Head of caudate nucleus (tissue), 42 donors: ENCODE results near the gene ALAS1.
A peak's percentile ranks its signal among the peaks of the same experiment; 100 is the strongest.

Source experiments
- DNase-seq, 42 donors: peaks; one replicate each; pipeline versions ENCODE4 v3.0.0 to v3.0.0-alpha.2; 2020 to 2021; ENCODE audit warnings: mixed read lengths in 7 of 42
- intact Hi-C: fragments of 100-400 bp; cut with DNase I; formaldehyde crosslinking; loops from one replicate; pipeline ENCODE4 v1.15.0; 2022

The ALAS1 gene

DNA sequence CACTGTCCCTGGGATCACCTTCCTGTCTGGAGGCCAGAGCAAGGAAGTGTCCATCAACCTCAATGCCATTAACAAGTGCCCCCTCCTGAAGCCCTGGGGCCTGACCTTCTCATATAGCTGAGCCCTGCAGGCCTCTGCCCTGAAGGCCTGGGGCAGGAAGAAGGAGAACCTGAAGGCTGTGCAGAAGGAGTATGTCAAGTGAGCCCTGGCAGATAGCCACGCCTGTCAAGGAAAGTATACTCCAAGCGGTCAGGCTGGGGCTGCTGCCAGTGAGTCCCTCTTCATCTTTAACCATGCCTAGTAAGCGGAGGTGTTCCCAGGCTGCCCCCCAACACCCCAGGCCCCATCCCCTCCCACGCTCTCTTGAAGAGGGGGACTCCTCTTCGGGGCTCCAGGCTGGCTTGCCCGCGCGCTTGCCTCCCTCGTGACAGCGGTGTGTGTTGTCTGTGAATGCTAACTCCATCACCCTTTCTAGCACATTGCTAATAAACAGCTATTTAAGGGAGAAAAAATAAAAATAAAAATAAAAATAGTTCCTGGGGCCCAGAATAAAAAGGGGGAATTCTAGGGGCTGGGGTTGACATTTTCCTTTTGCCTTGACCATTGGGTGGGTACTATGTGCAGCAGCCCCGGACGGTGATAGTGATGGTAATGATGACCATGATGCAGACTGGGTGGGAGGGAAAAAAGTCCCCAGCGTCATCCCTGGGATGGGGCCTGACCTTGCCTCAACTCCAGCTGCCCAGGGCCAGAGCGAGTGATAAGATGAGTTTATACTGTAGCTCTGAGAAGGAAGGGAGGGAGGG lies 3.3 kb upstream of the ALAS1 start:
- intact Hi-C loops, result loop anchor here (5.0 kb wide), 1 partner anchor 43 kb away; the partner anchor contains the start of gene TWF2
- no peak for DNase-seq

GRCh38 chr3:52195291-52195597 lies 2.7 kb upstream of the ALAS1 start:
- DNase-seq, result no peak
- intact Hi-C loops, result loop anchor here (5.0 kb wide), 1 partner anchor 42 kb away; the partner anchor contains the start of gene TWF2

GRCh38 chr3:52195823-52196331 lies 2.1 kb upstream of the ALAS1 start:
- intact Hi-C loops, result loop anchor here (5.0 kb wide), 1 partner anchor 41 kb away; the partner anchor contains the start of gene TWF2

GRCh38 chr3:52196977-52197376 lies 983 bp upstream of the ALAS1 start:
- no peak for DNase-seq
- intact Hi-C loops, result loop anchor here (5.0 kb wide), 1 partner anchor 40 kb away; the partner anchor contains the start of gene TWF2

More at GRCh38 chr3:52195823-52196331, 2.1 kb upstream of the ALAS1 start:
- no peak for DNase-seq

- intact Hi-C loops, result loop anchor here (5.0 kb wide), 1 partner anchor 40 kb away; the partner anchor contains the start of gene TWF2
Measured at GRCh38 chr3:52197499-52197841, 490 bp upstream of the ALAS1 start.

DNA sequence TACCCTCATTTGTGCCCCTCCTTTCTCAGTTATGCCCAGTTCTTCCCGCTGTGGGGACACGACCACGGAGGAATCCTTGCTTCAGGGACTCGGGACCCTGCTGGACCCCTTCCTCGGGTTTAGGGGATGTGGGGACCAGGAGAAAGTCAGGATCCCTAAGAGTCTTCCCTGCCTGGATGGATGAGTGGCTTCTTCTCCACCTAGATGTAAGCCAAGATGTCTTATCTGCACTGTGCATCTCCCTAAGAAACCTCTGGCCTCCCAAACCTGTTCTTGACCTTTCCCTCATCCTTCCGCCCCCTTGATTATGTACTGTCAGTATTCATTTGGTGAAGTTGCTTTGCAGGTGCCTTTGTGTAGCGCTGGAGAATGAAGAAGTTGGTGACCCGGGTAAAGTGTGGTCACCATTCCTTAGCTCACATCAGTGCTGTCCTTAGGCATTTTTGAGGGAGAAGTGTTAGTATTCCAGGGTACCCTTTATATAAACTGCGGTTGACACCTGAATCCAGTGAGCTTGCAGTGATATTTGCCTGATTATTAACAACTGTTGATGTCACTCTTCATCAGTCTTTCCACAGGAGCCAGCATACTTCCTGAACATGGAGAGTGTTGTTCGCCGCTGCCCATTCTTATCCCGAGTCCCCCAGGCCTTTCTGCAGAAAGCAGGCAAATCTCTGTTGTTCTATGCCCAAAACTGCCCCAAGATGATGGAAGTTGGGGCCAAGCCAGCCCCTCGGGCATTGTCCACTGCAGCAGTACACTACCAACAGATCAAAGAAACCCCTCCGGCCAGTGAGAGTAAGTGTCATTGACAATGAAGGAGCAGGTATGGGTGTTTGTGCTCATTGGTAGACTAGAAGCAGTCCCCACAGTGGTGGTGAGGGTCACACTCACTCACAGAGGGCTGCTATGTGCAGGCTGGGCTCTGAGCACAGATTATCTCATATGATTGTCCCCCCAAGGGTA lies 966 bp downstream of the ALAS1 start:
- no peak for DNase-seq
- intact Hi-C loops, result loop anchor here (5.0 kb wide), 1 partner anchor 38 kb away; the partner anchor contains the start of gene TWF2

More at GRCh38 chr3:52197499-52197841, 490 bp upstream of the ALAS1 start:
- peak in 3 of 42 donors; percentile 9 to 38 (median 26) for DNase-seq

DNA sequence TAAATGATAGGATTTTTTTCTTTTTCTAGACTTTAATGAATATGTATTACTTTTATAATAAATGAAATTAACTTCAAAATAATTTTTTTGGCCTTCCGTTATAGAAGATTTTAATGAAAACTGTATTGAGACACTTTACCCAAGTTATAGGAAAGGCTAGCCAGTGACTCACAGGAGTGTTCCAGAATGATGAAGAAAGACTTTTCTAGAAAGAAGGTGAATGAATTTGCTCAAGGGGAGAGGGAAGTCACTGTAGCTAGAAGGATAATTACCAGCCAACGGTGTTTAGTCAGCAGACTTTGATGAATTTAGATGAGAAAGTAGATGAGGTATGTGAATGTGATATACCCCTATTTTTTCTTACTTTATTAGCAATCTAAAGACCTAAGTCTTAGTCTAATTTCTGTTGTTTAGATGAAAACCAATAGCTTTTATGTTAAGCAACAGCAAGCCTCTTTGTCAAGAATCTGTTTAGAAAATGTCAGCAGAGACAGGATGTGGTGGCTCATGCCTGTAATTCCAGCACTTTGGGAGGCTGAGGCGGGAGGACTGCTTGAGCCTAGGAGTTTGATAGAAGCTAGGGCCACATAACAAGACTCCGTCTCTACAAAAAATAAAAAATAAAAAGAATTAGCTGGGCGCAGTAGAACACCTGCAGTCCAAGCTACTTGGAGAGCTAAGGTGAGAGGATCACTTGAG lies 3.2 kb downstream of the ALAS1 start:
- intact Hi-C loops, result no loop called here

GRCh38 chr3:52202384-52203077 lies 4.6 kb downstream of the ALAS1 start:
- intact Hi-C loops, result no loop called here
- DNase-seq, result no peak

More for the DNA sequence above, 3.2 kb downstream of the ALAS1 start:
- DNase-seq, result no peak

DNA sequence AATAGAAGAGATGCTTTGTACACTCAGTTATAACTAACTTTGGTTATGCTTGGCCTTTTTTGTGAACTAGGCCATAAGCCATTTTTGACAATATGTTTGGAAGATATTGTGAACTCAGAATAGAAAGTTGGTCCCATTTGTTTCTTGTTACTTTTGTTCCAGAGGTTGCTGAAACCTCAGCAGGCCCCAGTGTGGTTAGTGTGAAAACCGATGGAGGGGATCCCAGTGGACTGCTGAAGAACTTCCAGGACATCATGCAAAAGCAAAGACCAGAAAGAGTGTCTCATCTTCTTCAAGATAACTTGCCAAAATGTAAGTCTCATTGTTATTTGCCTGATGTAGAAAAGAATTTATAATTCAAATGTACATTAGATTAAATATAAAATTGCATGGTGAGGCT lies 5.7 kb downstream of the ALAS1 start:
- intact Hi-C loops, result no loop called here
- no peak for DNase-seq

DNA sequence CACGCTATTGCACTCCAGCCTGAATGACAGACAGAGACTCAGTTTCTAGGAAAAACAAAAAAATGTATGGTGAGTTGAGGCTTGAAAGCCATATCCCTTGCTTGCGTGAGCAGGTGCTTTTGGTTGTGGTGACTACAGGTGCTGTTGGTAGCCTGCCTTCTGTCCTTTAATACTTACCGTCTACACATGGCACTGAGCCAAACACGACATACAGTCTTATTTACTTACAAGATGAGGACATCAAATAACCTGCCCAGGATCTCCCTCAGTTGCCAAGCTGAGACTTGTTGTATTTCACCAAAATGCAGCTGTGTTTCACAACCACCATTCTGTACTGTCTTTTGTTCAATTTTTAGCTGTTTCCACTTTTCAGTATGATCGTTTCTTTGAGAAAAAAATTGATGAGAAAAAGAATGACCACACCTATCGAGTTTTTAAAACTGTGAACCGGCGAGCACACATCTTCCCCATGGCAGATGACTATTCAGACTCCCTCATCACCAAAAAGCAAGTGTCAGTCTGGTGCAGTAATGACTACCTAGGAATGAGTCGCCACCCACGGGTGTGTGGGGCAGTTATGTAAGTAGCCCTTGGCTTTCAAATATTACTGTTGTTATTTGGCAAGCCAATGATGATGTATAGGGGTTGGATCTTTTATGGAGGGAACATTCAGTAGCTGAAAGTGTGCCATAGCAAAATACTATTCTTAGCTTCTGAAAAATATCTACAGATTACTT lies 6.5 kb downstream of the ALAS1 start:
- peak in 1 of 42 donors; percentile 26 for DNase-seq
- intact Hi-C loops, result no loop called here

DNA sequence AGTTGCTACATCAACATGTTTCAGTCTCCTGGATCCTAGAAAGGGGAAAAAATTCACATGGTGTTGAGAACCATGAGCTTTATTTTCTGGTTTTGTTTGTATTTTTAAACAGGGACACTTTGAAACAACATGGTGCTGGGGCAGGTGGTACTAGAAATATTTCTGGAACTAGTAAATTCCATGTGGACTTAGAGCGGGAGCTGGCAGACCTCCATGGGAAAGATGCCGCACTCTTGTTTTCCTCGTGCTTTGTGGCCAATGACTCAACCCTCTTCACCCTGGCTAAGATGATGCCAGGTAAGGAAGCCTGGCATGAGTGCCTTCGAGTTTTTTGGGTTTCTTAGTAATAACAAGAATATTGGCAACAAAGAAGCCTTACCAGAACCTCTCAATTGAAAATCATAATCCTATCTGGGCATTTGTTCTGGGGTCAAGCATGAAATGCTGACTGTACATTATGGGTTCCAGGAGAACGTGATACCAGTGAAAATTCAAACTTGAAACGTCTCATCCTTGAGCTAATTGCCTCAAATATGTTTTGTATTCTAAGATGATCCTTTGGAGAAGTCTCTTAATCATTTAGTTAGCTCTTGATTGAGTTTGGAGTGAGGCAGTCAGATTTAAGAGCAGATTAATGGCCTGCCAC lies 7.9 kb downstream of the ALAS1 start:
- DNase-seq, result no peak
- intact Hi-C loops, result no loop called here

DNA sequence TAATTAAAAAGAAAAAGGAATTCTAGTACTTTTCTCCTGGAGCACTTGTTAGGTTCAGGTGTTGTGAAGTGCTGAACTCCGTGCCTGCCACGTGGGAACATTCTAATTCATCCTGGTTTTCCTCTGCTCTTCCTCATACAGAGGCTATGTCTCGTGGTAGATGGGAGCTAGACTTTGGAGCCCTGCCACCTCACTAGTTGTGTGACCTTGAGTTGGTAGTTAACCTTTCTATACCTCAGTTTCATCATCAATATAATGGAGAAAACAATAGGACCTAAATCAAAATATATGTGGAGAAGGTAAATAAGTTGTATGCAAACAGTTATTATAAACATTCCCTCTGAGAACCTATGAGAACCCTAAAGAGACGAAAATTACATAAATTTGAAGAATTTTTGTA lies 10.6 kb downstream of the ALAS1 start:
- DNase-seq, result no peak
- intact Hi-C loops, result no loop called here

DNA sequence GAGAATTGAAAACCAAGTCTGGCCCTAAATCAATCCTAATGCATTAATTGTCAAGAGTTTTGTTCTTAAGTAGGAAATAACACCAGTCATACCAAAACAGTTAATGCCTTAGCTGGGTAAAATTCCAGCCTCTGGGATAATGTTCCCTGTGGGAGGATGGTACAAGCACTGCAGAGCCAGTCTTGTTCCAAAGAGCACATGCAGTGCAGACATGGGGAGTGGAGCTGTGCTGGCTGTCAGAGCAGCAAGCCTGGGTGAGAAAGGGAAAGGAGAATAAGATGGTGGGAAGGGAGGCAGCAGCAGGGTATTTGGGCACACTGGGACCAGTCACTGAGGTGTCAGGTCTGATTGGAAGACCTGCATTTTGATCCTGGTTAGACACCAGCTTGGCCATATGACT lies 12.1 kb downstream of the ALAS1 start:
- intact Hi-C loops, result no loop called here
- no peak for DNase-seq

DNA sequence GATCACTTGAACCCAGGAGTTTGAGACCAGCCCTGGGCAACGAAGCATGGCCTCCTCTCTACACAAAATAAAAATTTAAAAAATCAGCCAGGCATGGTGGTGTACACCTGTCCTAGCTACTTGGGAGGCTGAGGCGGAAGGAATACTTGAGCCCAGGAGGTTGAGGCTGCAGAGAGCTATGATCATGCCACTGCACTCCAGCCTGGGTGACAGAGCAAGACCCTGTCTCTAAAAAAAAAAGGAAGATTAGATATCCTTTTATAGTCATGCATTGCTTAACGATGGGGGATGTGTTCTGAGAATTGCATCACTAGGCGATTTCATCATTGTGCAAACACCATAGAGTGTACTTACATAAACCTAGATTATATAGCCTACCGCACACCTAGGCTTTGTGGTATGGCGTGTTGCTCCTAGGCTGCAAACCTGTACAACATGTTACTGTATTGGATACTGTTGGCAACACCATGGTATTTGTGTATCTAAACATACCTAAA lies 12.6 kb downstream of the ALAS1 start:
- intact Hi-C loops, result no loop called here
- no peak for DNase-seq

- intact Hi-C loops, result no loop called here
- no peak for DNase-seq
Measured at GRCh38 chr3:52211268-52211891, 13.4 kb downstream of the ALAS1 start.

DNA sequence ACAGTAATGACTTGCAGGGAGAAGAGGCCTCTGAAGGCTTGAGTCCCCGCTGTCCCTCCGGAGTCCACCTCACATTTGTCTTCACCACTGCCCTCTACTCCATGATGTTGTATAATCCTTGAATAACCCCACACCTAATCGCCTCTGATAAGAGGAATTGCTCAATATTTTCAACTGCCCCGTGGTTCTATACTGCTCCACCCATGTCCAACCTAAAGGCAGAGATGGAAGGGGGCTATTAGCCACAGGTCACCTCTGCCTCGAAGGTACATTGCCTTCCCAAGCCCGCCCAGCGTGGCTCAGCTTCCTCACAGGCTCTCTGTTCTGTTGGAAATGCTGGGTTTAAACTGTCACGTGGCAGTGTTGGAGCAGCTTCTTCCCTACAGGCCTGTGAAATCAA lies 15.0 kb downstream of the ALAS1 start:
- no peak for DNase-seq
- intact Hi-C loops, result no loop called here

DNA sequence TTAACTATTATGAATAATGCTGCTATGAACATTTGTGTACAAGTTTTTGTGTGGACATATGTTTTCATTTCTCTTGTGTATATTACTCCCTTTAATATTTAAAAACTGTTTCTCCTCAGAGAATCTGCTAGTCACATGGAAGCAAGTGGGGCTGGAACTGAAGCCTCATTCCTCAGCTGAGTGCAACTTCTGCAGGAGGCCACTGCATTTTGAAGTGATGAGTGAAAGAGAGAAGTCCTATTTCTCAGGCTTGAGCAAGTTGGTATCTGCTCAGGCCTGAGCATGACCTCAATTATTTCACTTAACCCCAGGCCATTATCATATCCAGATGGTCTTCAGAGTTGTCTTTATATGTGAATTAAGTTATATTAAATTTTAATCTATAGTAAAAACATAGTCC lies 15.9 kb downstream of the ALAS1 start:
- no peak for DNase-seq
- intact Hi-C loops, result no loop called here
